Osteoblast (primary cell): Measurements from ENCODE around the gene ODF2. TPM values are rescaled to one million over a fixed set of nuclear protein-coding genes. Genes with fewer than 3 reads are reported as not detected.

Experiments used
- DNase-seq: peaks from one replicate; pipeline ENCODE4 v3.0.0; 2011; ENCODE audit warnings: low spot score, mixed read lengths; ENCODE audit not compliant: insufficient read length; ENCODE audit errors: missing footprints
- H2AFZ ChIP-seq: 2 replicates; pipeline ENCODE4 v1.6.0; 2011; ENCODE audit warnings: mild to moderate bottlenecking, low read length
- H3K27ac ChIP-seq: 2 replicates; pipeline ENCODE4 v1.5.1; 2011; ENCODE audit warnings: mild to moderate bottlenecking, low read depth, low read length, moderate library complexity
- H3K27me3 ChIP-seq: 2 replicates; pipeline ENCODE4 v1.6.0; 2012; ENCODE audit warnings: mild to moderate bottlenecking, control low read depth, inconsistent platforms, low read length, moderate library complexity; ENCODE audit not compliant: insufficient read depth
- H3K36me3 ChIP-seq: 2 replicates; pipeline ENCODE4 v1.5.1; 2011; ENCODE audit warnings: mild to moderate bottlenecking, low read length, control low read depth, moderate library complexity; ENCODE audit not compliant: insufficient read depth
- H3K4me1 ChIP-seq: 2 replicates; pipeline ENCODE4 v1.5.1; 2011; ENCODE audit warnings: mild to moderate bottlenecking, low read length, control low read depth, moderate library complexity; ENCODE audit not compliant: insufficient read depth
- H3K4me2 ChIP-seq: 2 replicates; pipeline ENCODE4 v1.6.0; 2011; ENCODE audit warnings: mild to moderate bottlenecking, low read length; ENCODE audit not compliant: insufficient read depth
- H3K4me3 ChIP-seq: fragments of 200-600 bp; sonication (generic); 3 replicates; pipeline ENCODE4 v1.5.1; 2012; ENCODE audit warnings: mild to moderate bottlenecking, low read length, inconsistent platforms; ENCODE audit not compliant: insufficient read depth
- H3K79me2 ChIP-seq: 2 replicates; pipeline ENCODE4 v1.6.0; 2012; ENCODE audit warnings: mild to moderate bottlenecking, low read length, control low read depth, inconsistent platforms; ENCODE audit not compliant: insufficient read depth
- H3K9me3 ChIP-seq: 2 replicates; pipeline ENCODE4 v1.5.1; 2011; ENCODE audit warnings: low read depth, low read length, control low read depth
- H4K20me1 ChIP-seq: 2 replicates; pipeline ENCODE4 v1.6.0; 2012; ENCODE audit warnings: mild to moderate bottlenecking, low read length, control low read depth; ENCODE audit not compliant: insufficient read depth
- total RNA-seq: library from RNA; depleted of rRNA; stranded (reverse); fragments of >200 nt; gene quantifications from 2 replicates; pipeline ENCODE4 v1.2.3, GENCODE V29; 2012
- TF ChIP-seq, protein P1 (sequence below): IDR thresholded peaks from 2 replicates; pipeline ENCODE4 v1.5.1; 2011; ENCODE audit warnings: mild to moderate bottlenecking, low read depth, low read length, moderate library complexity; ENCODE audit errors: extremely low read depth

ODF2 gene
- total RNA-seq, 1 donor = 26.4 TPM

DNA sequence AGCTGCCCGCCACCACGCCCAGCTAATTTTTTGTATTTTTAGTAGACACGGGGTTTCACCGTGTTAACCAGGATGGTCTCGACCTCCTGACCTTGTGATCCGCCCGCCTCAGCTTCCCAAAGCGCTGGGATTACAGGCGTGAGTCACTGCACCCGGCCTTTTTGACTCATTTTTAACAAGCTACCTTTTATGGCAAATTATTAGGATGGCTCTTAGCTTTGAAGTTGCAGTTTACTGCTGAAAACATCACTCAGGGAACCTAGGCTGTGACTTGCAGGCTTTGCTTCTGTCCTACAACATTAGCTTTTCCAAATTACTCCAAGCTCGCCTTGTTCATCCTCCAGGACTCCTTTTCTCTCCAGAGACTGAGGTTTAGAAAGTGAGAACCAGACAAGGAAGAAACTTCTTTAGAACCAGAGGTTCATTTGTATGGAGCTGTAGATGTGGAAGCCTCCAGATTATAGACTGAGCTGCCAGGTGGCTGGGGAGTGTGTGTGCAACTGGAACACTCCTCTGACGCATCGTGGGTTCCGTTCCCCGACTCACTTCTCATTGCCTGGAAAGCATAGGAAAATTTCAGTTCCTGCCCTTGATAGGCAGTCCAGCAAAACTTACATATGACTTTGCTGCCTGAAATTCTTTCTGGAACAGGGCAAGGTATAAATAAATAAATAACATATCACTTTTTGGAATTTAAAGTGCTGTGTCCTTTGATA lies 72.8 kb downstream of the ODF2 start:
- TF ChIP-seq, protein P1, sequence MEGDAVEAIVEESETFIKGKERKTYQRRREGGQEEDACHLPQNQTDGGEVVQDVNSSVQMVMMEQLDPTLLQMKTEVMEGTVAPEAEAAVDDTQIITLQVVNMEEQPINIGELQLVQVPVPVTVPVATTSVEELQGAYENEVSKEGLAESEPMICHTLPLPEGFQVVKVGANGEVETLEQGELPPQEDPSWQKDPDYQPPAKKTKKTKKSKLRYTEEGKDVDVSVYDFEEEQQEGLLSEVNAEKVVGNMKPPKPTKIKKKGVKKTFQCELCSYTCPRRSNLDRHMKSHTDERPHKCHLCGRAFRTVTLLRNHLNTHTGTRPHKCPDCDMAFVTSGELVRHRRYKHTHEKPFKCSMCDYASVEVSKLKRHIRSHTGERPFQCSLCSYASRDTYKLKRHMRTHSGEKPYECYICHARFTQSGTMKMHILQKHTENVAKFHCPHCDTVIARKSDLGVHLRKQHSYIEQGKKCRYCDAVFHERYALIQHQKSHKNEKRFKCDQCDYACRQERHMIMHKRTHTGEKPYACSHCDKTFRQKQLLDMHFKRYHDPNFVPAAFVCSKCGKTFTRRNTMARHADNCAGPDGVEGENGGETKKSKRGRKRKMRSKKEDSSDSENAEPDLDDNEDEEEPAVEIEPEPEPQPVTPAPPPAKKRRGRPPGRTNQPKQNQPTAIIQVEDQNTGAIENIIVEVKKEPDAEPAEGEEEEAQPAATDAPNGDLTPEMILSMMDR = no peak
- Histone ChIP-seq H3K27me3 (no peaks in the 10 kb centered on the region), H3K4me1 (peaks cover 6% of the 10 kb centered on the region), H3K36me3 (peaks cover 45% of the 10 kb centered on the region), H2AFZ (no peak overlapping the region), H3K9me3 (no peaks in the 10 kb centered on the region), H4K20me1 (no peaks in the 10 kb centered on the region), H3K4me3 (no peak overlapping the region), H3K4me2 (no peak overlapping the region), H3K79me2 (no peaks in the 10 kb centered on the region), H3K27ac (peak overlapping the region; percentile 58)
- DNase-seq = peak; percentile 45

- Histone ChIP-seq H3K27me3 (no peaks in the 10 kb centered on the region), H3K36me3 (peaks cover 47% of the 10 kb centered on the region), H3K4me1 (peaks cover 6% of the 10 kb centered on the region), H2AFZ (no peak overlapping the region), H3K27ac (no peak overlapping the region), H3K4me3 (no peak overlapping the region), H4K20me1 (no peaks in the 10 kb centered on the region), H3K9me3 (no peaks in the 10 kb centered on the region), H3K4me2 (no peak overlapping the region), H3K79me2 (no peaks in the 10 kb centered on the region)
- peak; percentile 18 for DNase-seq
- TF ChIP-seq, protein P1 = no peak
These were observed 73.4 kb downstream of the ODF2 start for GRCh38 chr9:128529191-128529590.

- Histone ChIP-seq H3K4me1 (peaks cover 6% of the 10 kb centered on the region), H3K79me2 (no peaks in the 10 kb centered on the region), H3K4me3 (no peak overlapping the region), H3K27me3 (no peaks in the 10 kb centered on the region), H4K20me1 (no peaks in the 10 kb centered on the region), H3K4me2 (no peak overlapping the region), H3K27ac (no peak overlapping the region), H3K36me3 (peaks cover 43% of the 10 kb centered on the region), H2AFZ (no peak overlapping the region), H3K9me3 (no peaks in the 10 kb centered on the region)
- TF ChIP-seq, protein P1 = no peak
- no peak for DNase-seq
These were observed 76.8 kb downstream of the ODF2 start for GRCh38 chr9:128532581-128532980.

DNA sequence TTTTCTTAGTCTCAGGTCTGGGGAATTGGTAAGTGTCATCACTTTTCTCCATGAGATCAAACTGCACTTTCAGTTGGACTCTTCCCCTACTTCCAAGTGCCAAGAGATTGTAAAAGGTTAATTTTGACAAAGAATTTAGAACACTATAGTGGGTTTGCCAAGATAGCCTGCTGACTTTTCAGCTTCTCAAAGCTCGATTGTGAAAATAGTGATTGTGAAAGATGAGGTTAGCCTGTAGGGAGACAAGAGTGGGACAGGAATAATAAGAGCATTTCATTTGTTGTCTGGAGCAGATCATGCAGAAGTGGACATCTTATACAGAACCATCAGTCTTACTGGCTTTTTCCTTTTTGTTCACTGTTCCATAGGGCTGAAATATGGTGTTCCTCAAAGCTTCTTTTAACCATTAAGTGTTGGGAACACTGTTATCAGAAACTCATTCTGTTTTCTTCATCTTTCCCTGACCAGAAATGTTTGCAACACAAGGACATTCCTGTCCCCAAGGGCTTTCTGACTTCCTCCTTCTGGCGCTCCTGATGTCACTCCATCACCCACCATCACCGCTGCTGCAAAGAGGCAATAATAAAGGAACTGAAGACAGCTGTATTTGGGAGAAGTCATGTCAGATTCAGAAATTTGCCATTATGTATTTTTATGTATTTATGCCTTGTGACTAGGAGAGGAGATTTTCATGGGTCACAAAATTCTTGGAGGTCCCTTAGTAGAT lies 85.0 kb downstream of the ODF2 start:
- Histone ChIP-seq H2AFZ (no peak overlapping the region), H3K4me3 (no peak overlapping the region), H3K27me3 (no peaks in the 10 kb centered on the region), H3K27ac (no peak overlapping the region), H4K20me1 (no peaks in the 10 kb centered on the region), H3K4me1 (no peaks in the 10 kb centered on the region), H3K4me2 (no peak overlapping the region), H3K79me2 (no peaks in the 10 kb centered on the region), H3K36me3 (peaks cover 59% of the 10 kb centered on the region), H3K9me3 (no peaks in the 10 kb centered on the region)
- DNase-seq = no peak
- TF ChIP-seq, protein P1 = no peak
